GM12801 (cell line): Measurements from ENCODE around the gene ATXN2.

Source experiments
- TF ChIP-seq, protein P1 (sequence below): IDR thresholded peaks from one replicate; pipeline ENCODE4 v1.5.1; 2011; ENCODE audit warnings: control low read depth; ENCODE audit not compliant: insufficient read length; ENCODE audit errors: extremely low read depth

Gene ATXN2

DNA sequence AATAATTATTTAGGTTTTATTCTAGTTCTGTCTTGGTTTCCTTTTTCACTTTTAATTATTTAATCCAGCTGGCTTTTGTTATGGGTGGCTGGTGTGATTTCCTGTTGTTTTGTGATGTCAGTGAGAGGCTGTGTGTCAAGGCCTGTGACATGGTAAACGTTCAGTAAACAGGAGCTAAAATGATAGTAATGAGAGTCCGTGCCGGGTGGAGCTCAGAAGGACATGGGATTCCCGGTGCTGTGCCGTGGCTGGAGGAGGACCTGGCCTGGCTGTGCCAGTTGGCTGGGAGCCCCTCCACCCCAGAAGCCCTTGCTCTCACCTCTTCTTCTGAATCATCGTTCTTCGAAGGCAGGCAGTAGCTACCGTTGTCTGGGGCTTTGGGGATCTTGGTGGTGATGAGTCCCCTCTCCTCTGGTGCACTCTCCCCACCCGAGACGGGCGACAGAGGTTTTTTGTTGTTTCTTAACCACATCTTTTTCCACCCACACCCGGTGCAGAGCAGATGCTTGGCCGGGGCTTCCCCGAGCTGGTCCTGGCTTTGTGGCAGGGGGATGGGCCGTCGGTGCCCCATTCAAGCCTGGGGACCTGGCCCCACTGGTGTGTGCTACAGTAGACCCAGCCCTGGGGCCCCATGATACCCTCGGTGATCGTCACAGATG is 164.3 kb downstream of the ATXN2 start:
- TF ChIP-seq, protein P1, sequence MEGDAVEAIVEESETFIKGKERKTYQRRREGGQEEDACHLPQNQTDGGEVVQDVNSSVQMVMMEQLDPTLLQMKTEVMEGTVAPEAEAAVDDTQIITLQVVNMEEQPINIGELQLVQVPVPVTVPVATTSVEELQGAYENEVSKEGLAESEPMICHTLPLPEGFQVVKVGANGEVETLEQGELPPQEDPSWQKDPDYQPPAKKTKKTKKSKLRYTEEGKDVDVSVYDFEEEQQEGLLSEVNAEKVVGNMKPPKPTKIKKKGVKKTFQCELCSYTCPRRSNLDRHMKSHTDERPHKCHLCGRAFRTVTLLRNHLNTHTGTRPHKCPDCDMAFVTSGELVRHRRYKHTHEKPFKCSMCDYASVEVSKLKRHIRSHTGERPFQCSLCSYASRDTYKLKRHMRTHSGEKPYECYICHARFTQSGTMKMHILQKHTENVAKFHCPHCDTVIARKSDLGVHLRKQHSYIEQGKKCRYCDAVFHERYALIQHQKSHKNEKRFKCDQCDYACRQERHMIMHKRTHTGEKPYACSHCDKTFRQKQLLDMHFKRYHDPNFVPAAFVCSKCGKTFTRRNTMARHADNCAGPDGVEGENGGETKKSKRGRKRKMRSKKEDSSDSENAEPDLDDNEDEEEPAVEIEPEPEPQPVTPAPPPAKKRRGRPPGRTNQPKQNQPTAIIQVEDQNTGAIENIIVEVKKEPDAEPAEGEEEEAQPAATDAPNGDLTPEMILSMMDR: no peak

DNA sequence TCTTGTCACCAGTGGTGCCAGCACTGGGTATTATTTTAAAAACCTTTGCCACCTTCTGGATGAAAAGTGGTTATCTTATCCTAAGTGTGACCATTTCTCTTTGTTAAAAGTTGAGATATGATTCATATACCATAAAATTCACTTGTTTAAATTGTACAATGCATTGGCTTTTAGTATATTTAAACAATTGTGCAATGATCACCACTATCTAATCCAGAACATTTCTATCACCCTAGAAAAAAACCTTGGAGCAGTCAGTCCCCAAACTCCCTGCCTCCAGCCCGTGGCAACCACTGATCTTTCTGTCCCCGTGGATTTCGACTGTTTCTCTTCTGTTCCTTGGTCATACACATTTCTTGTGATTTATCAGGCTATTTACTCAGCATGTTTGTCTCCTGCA is 165.1 kb downstream of the ATXN2 start:
- TF ChIP-seq, protein P1: no peak

DNA sequence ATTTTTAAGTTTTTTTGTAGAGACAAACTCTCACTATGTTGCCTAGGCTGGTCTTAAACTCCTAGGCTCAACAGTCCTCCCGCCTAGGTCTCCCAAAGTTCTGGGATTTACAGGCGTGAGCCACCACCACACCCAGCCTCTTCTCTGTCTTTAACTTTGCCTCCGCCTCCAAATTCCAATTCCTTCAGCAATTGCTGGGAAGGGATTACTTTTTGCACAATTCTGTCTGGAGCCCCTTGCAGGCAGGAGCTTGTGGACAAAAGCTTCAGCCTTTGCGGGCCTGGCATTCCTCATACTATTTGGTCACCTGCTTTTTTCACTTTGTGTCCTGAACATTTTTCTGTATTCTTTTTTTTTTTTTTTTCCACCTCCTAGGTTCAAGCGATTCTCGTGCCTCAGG is 167.3 kb downstream of the ATXN2 start:
- TF ChIP-seq, protein P1: no peak

DNA sequence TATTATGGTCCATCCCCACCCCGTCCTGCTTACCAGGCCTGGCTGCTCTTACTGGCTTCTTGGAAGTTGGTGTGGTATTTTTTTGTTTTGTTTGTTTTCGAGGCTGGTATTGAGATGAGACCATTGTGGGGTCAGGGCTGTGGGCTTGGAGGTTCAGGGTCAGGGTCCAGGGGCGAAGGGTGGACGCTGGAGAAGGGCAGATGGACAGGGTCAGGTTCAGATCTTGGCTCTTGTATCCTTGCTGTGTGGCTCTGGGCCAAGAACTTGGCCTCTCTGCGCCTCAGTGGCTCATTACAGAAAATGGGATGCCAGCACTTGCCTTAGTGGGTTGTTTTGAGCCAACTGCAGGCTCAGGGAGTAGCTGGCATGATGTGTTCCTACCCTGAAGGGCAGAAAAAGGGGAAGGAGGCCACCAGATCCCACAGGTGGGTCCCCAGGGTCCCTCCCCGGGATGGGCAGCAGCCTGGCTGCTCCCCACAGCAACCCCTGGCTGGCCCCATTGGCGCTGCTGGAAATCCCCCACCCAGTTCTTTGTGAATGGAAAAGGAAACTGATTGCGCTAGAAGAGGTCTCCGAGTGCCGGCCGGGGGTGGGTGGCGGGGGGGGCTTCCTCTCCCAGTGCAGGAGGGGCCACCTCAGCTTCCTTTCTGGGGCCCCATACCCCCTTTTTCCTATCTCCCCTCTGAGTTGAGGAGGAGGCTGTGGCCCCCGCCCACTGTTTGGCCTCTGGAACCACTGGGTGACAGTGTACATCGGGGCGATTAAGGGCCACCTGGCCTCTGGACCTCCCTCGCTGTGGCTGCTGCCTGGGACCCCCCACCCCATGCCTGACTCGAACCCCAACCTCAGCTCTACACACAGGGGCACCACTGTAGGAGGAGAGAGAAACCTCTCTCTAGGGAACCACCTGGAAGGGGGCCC is 168.4 kb downstream of the ATXN2 start:
- TF ChIP-seq, protein P1: no peak

DNA sequence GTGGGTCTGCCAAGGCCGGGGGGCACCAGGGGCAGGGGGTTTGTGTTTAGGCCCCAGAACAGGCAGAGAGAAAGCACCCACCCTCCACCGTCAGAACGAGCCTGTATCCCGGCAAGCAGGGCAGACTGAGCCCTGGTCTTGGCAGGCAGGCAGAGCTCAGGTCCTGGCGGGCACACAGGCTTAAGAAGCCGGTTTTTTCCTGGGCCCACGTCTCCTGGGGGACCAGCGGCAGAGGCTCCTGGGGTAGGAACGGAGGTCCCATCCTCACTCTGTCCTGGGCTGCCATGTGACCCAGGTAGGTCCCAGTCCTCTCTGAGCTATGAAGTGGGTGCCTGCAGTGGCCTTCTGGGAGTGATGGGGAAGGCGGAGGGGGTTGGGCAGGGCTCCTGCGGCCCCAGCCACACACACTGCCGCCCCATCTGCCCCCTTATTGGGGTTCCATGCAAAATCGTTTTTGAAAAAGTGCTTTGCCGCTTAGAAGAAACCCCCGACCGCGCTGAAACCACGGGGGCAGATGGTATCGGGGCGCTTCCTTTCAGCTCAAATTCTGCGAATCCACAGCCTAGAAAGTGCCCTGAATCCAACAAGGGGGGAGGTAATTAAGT is 169.2 kb downstream of the ATXN2 start:
- TF ChIP-seq, protein P1: no peak

DNA sequence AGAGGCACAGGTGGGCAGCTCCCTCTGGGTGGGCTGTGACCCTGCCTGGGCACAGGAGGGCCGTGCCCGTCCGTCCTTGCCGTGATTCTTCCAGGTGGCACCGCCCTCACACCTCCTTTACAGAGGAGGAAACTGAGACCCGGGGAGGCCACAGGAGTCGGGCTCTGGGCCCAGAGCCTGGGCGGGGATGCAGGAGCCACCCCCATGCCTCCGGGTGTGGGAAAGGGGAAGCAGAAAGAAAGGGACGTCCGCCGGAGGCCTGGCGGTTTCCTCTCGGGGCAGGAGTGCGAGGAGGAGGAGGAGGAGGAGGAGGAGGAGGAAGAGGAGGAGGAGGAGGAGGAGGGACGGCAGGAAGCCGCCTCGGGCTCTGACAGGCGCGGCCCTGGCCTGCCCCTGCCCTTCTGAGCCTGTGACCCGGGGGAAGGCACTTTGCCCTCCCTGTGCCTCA is 170.4 kb downstream of the ATXN2 start:
- TF ChIP-seq, protein P1: no peak

GRCh38 chr12:111428081-111428727 is 170.9 kb downstream of the ATXN2 start:
- TF ChIP-seq, protein P1: no peak
